ENCODE measurements around the gene KRTAP3-3. TPM values are rescaled to one million over a fixed set of nuclear protein-coding genes. Genes with fewer than 3 reads are reported as not detected.

The KRTAP3-3 gene
- total and polyA plus RNA-seq, 2 of the 8 experiments (the other 6 are each of a cell fraction or from before 2014, with no cell fraction given), result not detected

DNA sequence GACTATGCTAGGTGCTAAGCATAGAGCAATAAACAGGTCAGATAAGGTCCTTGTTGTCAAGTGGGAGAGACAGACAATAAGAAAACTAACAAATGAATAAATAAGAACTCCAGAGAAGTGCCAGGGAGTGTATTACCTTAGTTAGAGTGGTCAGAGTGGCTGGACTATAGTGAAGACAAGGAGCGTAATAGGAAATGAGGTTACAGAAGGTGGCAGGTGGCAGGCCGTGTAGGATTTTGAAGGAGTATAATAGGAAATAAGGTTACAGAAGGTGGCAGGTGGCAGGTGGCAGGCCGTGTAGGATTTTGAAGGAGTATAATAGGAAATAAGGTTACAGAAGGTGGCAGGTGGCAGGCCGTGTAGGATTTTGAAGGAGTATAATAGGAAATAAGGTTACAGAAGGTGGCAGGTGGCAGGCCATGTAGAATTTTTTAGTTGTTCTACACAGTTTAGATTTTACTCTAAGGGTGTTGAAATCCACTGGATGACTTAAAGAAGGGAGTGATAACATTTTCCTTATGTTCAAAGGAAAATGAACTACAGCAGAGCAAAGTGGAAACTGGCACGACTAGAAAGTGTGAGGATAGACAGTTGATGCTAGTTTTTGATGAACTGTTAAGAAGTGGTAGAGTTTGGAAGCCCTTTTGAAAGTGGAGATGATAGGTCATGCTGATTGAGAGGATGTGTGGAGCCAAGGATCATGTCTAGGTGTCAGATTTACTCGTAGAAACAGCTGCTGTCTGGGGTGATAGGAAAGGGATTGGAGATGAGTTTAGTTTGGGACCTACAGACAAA is 18.6 kb upstream of the KRTAP3-3 start:
- Histone ChIP-seq H4K8ac (ENCODE audit: extremely low read depth, insufficient read depth, low read length) (no peak overlapping the region), H2BK20ac (ENCODE audit: low read length) (no peak overlapping the region), H3K14ac (ENCODE audit: insufficient read length) (no peak overlapping the region), H3K4ac (replicated peaks; ENCODE audit: insufficient read length, low read depth, low read length) (no peak overlapping the region), H4K5ac (ENCODE audit: insufficient read length, low read depth, low read length) (no peak overlapping the region), H3K79me2 (ENCODE audit: control insufficient read depth in 1 of 2, insufficient read depth in 2 of 2, low read length in 2 of 2) (no peaks in the 10 kb centered on the region), H3K18ac (ENCODE audit: extremely low read depth, low read length) (no peak overlapping the region), H3K27me3 (replicated peaks in 1 of 4; ENCODE audit: control insufficient read depth in 3 of 4, extremely low read depth in 1 of 4, insufficient read depth in 3 of 4, low read length in 3 of 4) (no peaks in the 10 kb centered on the region), H3K4me2 (ENCODE audit: insufficient read depth in 1 of 2, low read depth in 2 of 2, low read length in 2 of 2) (no peak overlapping the region), H2AK5ac (ENCODE audit: low read depth, low read length) (no peak overlapping the region), H3K9me3 (ENCODE audit: insufficient read depth in 2 of 2, low read depth in 1 of 2, low read length in 1 of 2) (no peaks in the 10 kb centered on the region), H2BK15ac (ENCODE audit: low read length) (no peak overlapping the region), H3K9ac (replicated peaks in 1 of 4; ENCODE audit: extremely low read depth in 1 of 4, low read depth in 3 of 4, low read length in 3 of 4) (no peak overlapping the region), H3K4me1 (replicated peaks in 1 of 4; ENCODE audit: control insufficient read depth in 3 of 4, insufficient read depth in 4 of 4, low read length in 3 of 4) (peaks cover 0 to 10% (median 6%) of the 10 kb centered on the region in 4 experiments; a peak in 6 of 7 replicates), H3K4me3 (ENCODE audit: extremely low read depth in 1 of 4, insufficient read depth in 2 of 4, low read depth in 3 of 4, low read length in 4 of 4) (no peak overlapping the region), H2BK5ac (ENCODE audit: low read depth, low read length) (no peak overlapping the region), H2BK12ac (ENCODE audit: low read depth, low read length) (no peak overlapping the region), H3K79me1 (ENCODE audit: low read depth, low read length) (no peaks in the 10 kb centered on the region), H3K36me3 (ENCODE audit: control insufficient read depth in 2 of 4, insufficient read depth in 4 of 4, low read length in 3 of 4) (no peaks in the 10 kb centered on the region), H2AFZ (ENCODE audit: low read length) (no peak overlapping the region), H3K56ac (replicated peaks; ENCODE audit: insufficient read length, low read depth, low read length) (no peak overlapping the region), H3K23ac (ENCODE audit: insufficient read length) (no peak overlapping the region), H2BK120ac (replicated peaks; ENCODE audit: low read depth, low read length) (no peak overlapping the region), H4K20me1 (replicated peaks in 1 of 2; ENCODE audit: control insufficient read depth in 1 of 2, insufficient read depth in 2 of 2, low read length in 2 of 2) (no peaks in the 10 kb centered on the region), H4K91ac (replicated peaks; ENCODE audit: insufficient read length, low read length) (no peak overlapping the region), H3K27ac (ENCODE audit: low read depth, low read length) (no peak overlapping the region), H3K23me2 (ENCODE audit: low read depth, low read length) (no peaks in the 10 kb centered on the region)
- POLR2A ChIA-PET (ENCODE audit: partially characterized antibody), result no interaction called here
- DNase-seq (ENCODE audit: low read depth in 1 of 2, low spot score in 2 of 2) (no peak), FAIRE-seq (no peak)
- CTCF ChIA-PET (ENCODE audit: partially characterized antibody), result no interaction called here
- WGBS, 2 experiments (ENCODE audit: extremely low coverage in 1 of 2, insufficient coverage in 1 of 2, insufficient read length in 1 of 2, insufficient replicate concordance in 2 of 2, low coverage in 1 of 2, low lambda C conversion rate in 2 of 2, missing lambda C conversion rate in 1 of 2), result 87% methylated on average over 6 of the region's 6 CpGs; no CpG with 5 or more reads in 1 of the 2 experiments
- no peak for TF ChIP-seq CHD2 (IDR thresholded peaks at IDR 0.05; ENCODE audit: low read length)
- TF ChIP-seq POU5F1 (IDR thresholded peaks at IDR 0.05; ENCODE audit: low read depth, low read length), result no peak
- TF ChIP-seq RXRA (IDR thresholded peaks at IDR 0.05; ENCODE audit: insufficient read depth, low read depth, low read length), result no peak
- TF ChIP-seq YY1 (IDR thresholded peaks at IDR 0.05; ENCODE audit: low read depth, low read length), result no peak
- TF ChIP-seq SIX5 (IDR thresholded peaks at IDR 0.05; ENCODE audit: low read depth, low read length), result no peak
- no peak for TF ChIP-seq CHD1 (IDR thresholded peaks at IDR 0.05; ENCODE audit: low read depth, low read length)
- no peak for TF ChIP-seq SRF (IDR thresholded peaks at IDR 0.05; ENCODE audit: low read depth, low read length)
- TF ChIP-seq MAFK (IDR thresholded peaks at IDR 0.05; ENCODE audit: low read depth, low read length), result no peak
- no peak for TF ChIP-seq TEAD4 (IDR thresholded peaks at IDR 0.05; ENCODE audit: low read depth, low read length)
- TF ChIP-seq NRF1 (IDR thresholded peaks at IDR 0.05; ENCODE audit: low read depth, low read length), result no peak
- no peak for TF ChIP-seq KDM1A (IDR thresholded peaks at IDR 0.05; ENCODE audit: borderline replicate concordance, low read length)
- TF ChIP-seq CTBP2 (IDR thresholded peaks at IDR 0.05; ENCODE audit: borderline replicate concordance, insufficient read depth, insufficient read length, low read length), result no peak
- TF ChIP-seq SAP30 (IDR thresholded peaks at IDR 0.05; ENCODE audit: insufficient read depth, insufficient replicate concordance, low read length), result no peak
- TF ChIP-seq CREB1 (IDR thresholded peaks at IDR 0.05), result no peak
